WTC11 (cell line): ENCODE measurements around the gene MYOM3. TPM values are rescaled to one million over a fixed set of nuclear protein-coding genes. Genes with fewer than 3 reads are reported as not detected.

ENCODE experiments used
- ATAC-seq: fragments of 200-7000 bp; cut with Tn5 transposase; 2 replicates; pipeline ENCODE4 v1.10.0; 2021; ENCODE audit warnings: mild to moderate bottlenecking, moderate library complexity
- CTCF ChIA-PET: fragments of 300-600 bp; sonication (Branson Sonifier 250); formaldehyde crosslinking; loops from one replicate; lab custom pipeline; 2021; ENCODE audit warnings: antibody characterized with exemption; lab: Charles Lee
- POLR2A ChIA-PET: fragments of 350-600 bp; sonication (Branson Sonifier 250); formaldehyde crosslinking; loops from one replicate; lab custom pipeline; 2021; ENCODE audit warnings: antibody characterized with exemption; lab: Charles Lee
- DNase-seq: peaks from one replicate; pipeline ENCODE4 v3.0.0; 2021; ENCODE audit warnings: low spot score
- H3K27ac Mint-ChIP-seq: 2 replicates; pipeline ENCODE4 v1.8.0; 2021; ENCODE audit warnings: mixed read lengths
- H3K27me3 Mint-ChIP-seq: 2 replicates; pipeline ENCODE4 v1.8.0; 2021; ENCODE audit warnings: low read depth, mild to moderate bottlenecking, moderate library complexity, mixed read lengths
- H3K36me3 Mint-ChIP-seq: 2 replicates; pipeline ENCODE4 v1.8.0; 2021; ENCODE audit warnings: mixed read lengths
- H3K4me1 Mint-ChIP-seq: 2 replicates; pipeline ENCODE4 v1.8.0; 2022; ENCODE audit warnings: mixed read lengths
- H3K4me3 Mint-ChIP-seq: 2 replicates; pipeline ENCODE4 v1.8.0; 2021; ENCODE audit warnings: mild to moderate bottlenecking, moderate library complexity, mixed read lengths
- H3K9me3 Mint-ChIP-seq: 2 replicates; pipeline ENCODE4 v1.8.0; 2021; ENCODE audit warnings: mixed read lengths
- ARID4B ChIP-seq: sonication (generic); formaldehyde crosslinking; IDR thresholded peaks from 2 replicates; pipeline ENCODE4 v1.8.0; 2023; ENCODE audit warnings: missing genetic modification reagents, mild to moderate bottlenecking, borderline replicate concordance
- ATF3 ChIP-seq: sonication (generic); formaldehyde crosslinking; conservative IDR thresholded peaks from 2 replicates; pipeline ENCODE4 v1.8.1; 2022; ENCODE audit warnings: mild to moderate bottlenecking, missing genetic modification reagents
- ATF6 ChIP-seq: sonication (generic); formaldehyde crosslinking; IDR thresholded peaks from 2 replicates; pipeline ENCODE4 v1.8.1; 2023; ENCODE audit warnings: mild to moderate bottlenecking, missing genetic modification reagents
- ELF4 ChIP-seq: sonication (generic); formaldehyde crosslinking; IDR thresholded peaks from 2 replicates; pipeline ENCODE4 v1.8.1; 2022; ENCODE audit warnings: low read depth, mild to moderate bottlenecking, moderate library complexity, missing genetic modification reagents
- EMX1 ChIP-seq: fragments of 250-450 bp; sonication (Bioruptor Pico); IDR thresholded peaks from 2 replicates; pipeline ENCODE4 v1.8.0; 2021; ENCODE audit warnings: mild to moderate bottlenecking
- FOXJ3 ChIP-seq: sonication (generic); formaldehyde crosslinking; IDR thresholded peaks from 2 replicates; pipeline ENCODE4 v1.9.0; 2021; ENCODE audit warnings: missing genetic modification reagents, mild to moderate bottlenecking, borderline replicate concordance
- GTF2I ChIP-seq: fragments of 250-450 bp; sonication (Bioruptor Pico); conservative IDR thresholded peaks from 2 replicates; pipeline ENCODE4 v1.4.0; 2021; ENCODE audit warnings: mild to moderate bottlenecking
- IRF1 ChIP-seq: sonication (generic); formaldehyde crosslinking; IDR thresholded peaks from 2 replicates; pipeline ENCODE4 v1.8.0; 2023; ENCODE audit warnings: missing genetic modification reagents
- MAX ChIP-seq: sonication (generic); formaldehyde crosslinking; IDR thresholded peaks from 2 replicates; pipeline ENCODE4 v1.8.0; 2022; ENCODE audit warnings: mild to moderate bottlenecking, missing genetic modification reagents
- NFE2L1 ChIP-seq: sonication (generic); formaldehyde crosslinking; IDR thresholded peaks from 2 replicates; pipeline ENCODE4 v1.8.1; 2023; ENCODE audit warnings: missing genetic modification reagents
- OVOL2 ChIP-seq: fragments of 250-450 bp; sonication (Bioruptor Pico); IDR thresholded peaks from 2 replicates; pipeline ENCODE4 v1.9.0; 2021; ENCODE audit warnings: mild to moderate bottlenecking, borderline replicate concordance
- PREB ChIP-seq: sonication (generic); formaldehyde crosslinking; IDR thresholded peaks from 2 replicates; pipeline ENCODE4 v1.8.1; 2022; ENCODE audit warnings: mild to moderate bottlenecking, missing genetic modification reagents, moderate library complexity, borderline replicate concordance
- RORB ChIP-seq: fragments of 250-450 bp; sonication (Bioruptor Pico); IDR thresholded peaks from 2 replicates; pipeline ENCODE4 v1.9.0; 2021; ENCODE audit warnings: mild to moderate bottlenecking
- SOX15 ChIP-seq: fragments of 250-450 bp; sonication (Bioruptor Pico); IDR thresholded peaks from 2 replicates; pipeline ENCODE4 v1.9.0; 2021; ENCODE audit warnings: mild to moderate bottlenecking
- TCF7 ChIP-seq: sonication (generic); formaldehyde crosslinking; IDR thresholded peaks from 2 replicates; pipeline ENCODE4 v1.8.0; 2022; ENCODE audit warnings: mild to moderate bottlenecking, low read depth, missing genetic modification reagents, moderate library complexity
- ZNF121 ChIP-seq: sonication (generic); formaldehyde crosslinking; IDR thresholded peaks from 2 replicates; pipeline ENCODE4 v1.8.0; 2023; ENCODE audit warnings: missing genetic modification reagents
- ZNF219 ChIP-seq: sonication (generic); formaldehyde crosslinking; IDR thresholded peaks from 2 replicates; pipeline ENCODE4 v1.8.0; 2023; ENCODE audit warnings: missing genetic modification reagents, mild to moderate bottlenecking, borderline replicate concordance
- ZNF263 ChIP-seq: sonication (generic); formaldehyde crosslinking; IDR thresholded peaks from 2 replicates; pipeline ENCODE4 v1.8.1; 2022; ENCODE audit warnings: low read depth, mild to moderate bottlenecking, moderate library complexity, missing genetic modification reagents
- total RNA-seq: library from RNA; stranded (reverse); gene quantifications from 3 replicates; pipeline ENCODE4 v1.2.3, GENCODE V29; 2021

Gene MYOM3
- total RNA-seq, 1 experiment from 2014 or later, result 0.13 TPM

- Mint-ChIP-seq H3K27me3 (no peaks in the 10 kb centered on the region; the same call in 1 of the 2 replicates), H3K9me3 (no peaks in the 10 kb centered on the region), H3K27ac (no peak overlapping the region), H3K4me3 (no peak overlapping the region), H3K36me3 (no peaks in the 10 kb centered on the region), H3K4me1 (peaks cover 8% of the 10 kb centered on the region)
- POLR2A ChIA-PET, result no interaction called here
- TF ChIP-seq ATF6 (CRISPR knock-in tag), result no peak
- TF ChIP-seq ZNF263 (CRISPR knock-in tag), result no peak
- TF ChIP-seq MAX, result no peak
- TF ChIP-seq EMX1 (CRISPR knock-in tag), result no peak
- DNase-seq (no peak), ATAC-seq (no peak)
- CTCF ChIA-PET, result interaction anchor here (1.4 to 1.5 kb wide), 2 partner anchors 19 to 61 kb away, joined by 3 to 4 read pairs; no protein-coding TSS in a partner anchor
Measured at GRCh38 chr1:24089743-24090555, 22.0 kb downstream of the MYOM3 start.

GRCh38 chr1:24089027-24089742, 22.8 kb downstream of the MYOM3 start:
- no peaks in the 10 kb centered on the region for H3K36me3 Mint-ChIP-seq
- peaks cover 4% of the 10 kb centered on the region; the same call in 1 of the 2 replicates for H3K4me1 Mint-ChIP-seq
- no peaks in the 10 kb centered on the region for H3K9me3 Mint-ChIP-seq
- CTCF ChIA-PET, result interaction anchor here (1.5 kb wide), 1 partner anchor 18 kb away, joined by 3 read pairs; no protein-coding TSS in a partner anchor
- no peak for ATAC-seq
- TF ChIP-seq GTF2I (no peak), ATF3 (CRISPR knock-in tag) (no peak), RORB (no peak), SOX15 (CRISPR knock-in tag) (no peak), PREB (CRISPR knock-in tag) (no peak), ZNF121 (CRISPR knock-in tag) (no peak), ZNF219 (no peak), FOXJ3 (no peak), NFE2L1 (no peak), ATF6 (CRISPR knock-in tag) (no peak), TCF7 (no peak)
- TF ChIP-seq, all 79 proteins: peak for 0
- no peak overlapping the region for H3K27ac Mint-ChIP-seq
- no peak overlapping the region for H3K4me3 Mint-ChIP-seq
- H3K27me3 Mint-ChIP-seq, result no peaks in the 10 kb centered on the region; the same call in 1 of the 2 replicates
- no peak for DNase-seq
- POLR2A ChIA-PET, result no interaction called here

- ChIA-PET CTCF (interaction anchor here (0.6 to 1.0 kb wide), 3 partner anchors 15 to 276 kb away, joined by 3 to 5 read pairs (median 3); no protein-coding TSS in a partner anchor), POLR2A (no interaction called here)
- no peak for TF ChIP-seq IRF1
- TF ChIP-seq ARID4B (CRISPR knock-in tag), result no peak
- no peak for TF ChIP-seq ELF4
- no peak for TF ChIP-seq OVOL2 (CRISPR knock-in tag)
Measured at GRCh38 chr1:24086466-24086865, 25.5 kb downstream of the MYOM3 start.

More at GRCh38 chr1:24086466-24086865, 25.5 kb downstream of the MYOM3 start:
- DNase-seq, result no peak
- Mint-ChIP-seq H3K27me3 (no peaks in the 10 kb centered on the region; the same call in 1 of the 2 replicates), H3K9me3 (no peaks in the 10 kb centered on the region), H3K27ac (no peak overlapping the region), H3K4me1 (peaks cover 4% of the 10 kb centered on the region; the same call in 1 of the 2 replicates), H3K4me3 (no peak overlapping the region), H3K36me3 (no peaks in the 10 kb centered on the region)
- ATAC-seq, result no peak
